Prostate gland (tissue), 2 donors: ENCODE data around the gene RSU1.

ENCODE experiments used
- POLR2A ChIP-seq: fragments of 450-650 bp; IDR thresholded peaks from one replicate; pipeline ENCODE4 v1.6.1; 2016; ENCODE audit warnings: antibody characterized with exemption, mild to moderate bottlenecking
- TF ChIP-seq, protein P1 (sequence below), 4 experiments: fragments of 200-600 bp in 2 of 4; fragments of 450-650 bp in 2 of 4; sonication (generic) in 2 of 4; IDR thresholded peaks; 1 replicate in 3 of 4; 2 replicates in 1 of 4; pipeline ENCODE4 v1.5.1; 2016 to 2019; ENCODE audit warnings: antibody characterized with exemption in 4 of 4, mild to moderate bottlenecking in 2 of 4, moderate library complexity in 2 of 4

DNA sequence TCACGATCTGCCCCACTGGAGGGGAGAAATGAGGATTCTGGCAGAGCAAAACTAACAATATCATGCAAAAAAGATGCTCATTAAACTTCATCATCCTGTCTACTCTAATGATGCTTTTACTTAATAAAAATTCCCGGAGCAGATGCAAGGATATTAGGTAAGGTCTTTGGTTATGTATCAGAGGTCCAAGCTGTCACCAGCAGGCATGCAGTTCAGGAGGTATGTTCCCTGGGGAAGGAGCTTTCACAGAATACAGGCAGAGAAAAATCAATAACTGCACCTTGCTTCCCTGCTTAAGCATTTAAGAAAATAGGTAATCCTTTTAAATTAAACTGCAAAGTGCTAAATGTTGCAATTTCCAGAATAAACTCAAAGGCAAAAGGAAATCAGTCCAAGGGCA lies 213.9 kb downstream of the RSU1 start:
- TF ChIP-seq, protein P1, sequence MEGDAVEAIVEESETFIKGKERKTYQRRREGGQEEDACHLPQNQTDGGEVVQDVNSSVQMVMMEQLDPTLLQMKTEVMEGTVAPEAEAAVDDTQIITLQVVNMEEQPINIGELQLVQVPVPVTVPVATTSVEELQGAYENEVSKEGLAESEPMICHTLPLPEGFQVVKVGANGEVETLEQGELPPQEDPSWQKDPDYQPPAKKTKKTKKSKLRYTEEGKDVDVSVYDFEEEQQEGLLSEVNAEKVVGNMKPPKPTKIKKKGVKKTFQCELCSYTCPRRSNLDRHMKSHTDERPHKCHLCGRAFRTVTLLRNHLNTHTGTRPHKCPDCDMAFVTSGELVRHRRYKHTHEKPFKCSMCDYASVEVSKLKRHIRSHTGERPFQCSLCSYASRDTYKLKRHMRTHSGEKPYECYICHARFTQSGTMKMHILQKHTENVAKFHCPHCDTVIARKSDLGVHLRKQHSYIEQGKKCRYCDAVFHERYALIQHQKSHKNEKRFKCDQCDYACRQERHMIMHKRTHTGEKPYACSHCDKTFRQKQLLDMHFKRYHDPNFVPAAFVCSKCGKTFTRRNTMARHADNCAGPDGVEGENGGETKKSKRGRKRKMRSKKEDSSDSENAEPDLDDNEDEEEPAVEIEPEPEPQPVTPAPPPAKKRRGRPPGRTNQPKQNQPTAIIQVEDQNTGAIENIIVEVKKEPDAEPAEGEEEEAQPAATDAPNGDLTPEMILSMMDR (IDR thresholded peaks at IDR 0.05): no peak
- TF ChIP-seq POLR2A: no peak
